Right kidney (tissue), 1 donor: Measurements from ENCODE around the gene RAB11FIP3.
"Not testable (repeated sequence)": the region's sequence is repeated elsewhere in the genome, so short reads cannot be mapped to it uniquely, and the experiment has no call there.

Experiments
- DNase-seq: peaks from one replicate; pipeline ENCODE4 v3.0.0-alpha.2; 2016

RAB11FIP3 gene

GRCh38 chr16:495127-495748, 69.8 kb downstream of the RAB11FIP3 start:
- no peak for DNase-seq

DNA sequence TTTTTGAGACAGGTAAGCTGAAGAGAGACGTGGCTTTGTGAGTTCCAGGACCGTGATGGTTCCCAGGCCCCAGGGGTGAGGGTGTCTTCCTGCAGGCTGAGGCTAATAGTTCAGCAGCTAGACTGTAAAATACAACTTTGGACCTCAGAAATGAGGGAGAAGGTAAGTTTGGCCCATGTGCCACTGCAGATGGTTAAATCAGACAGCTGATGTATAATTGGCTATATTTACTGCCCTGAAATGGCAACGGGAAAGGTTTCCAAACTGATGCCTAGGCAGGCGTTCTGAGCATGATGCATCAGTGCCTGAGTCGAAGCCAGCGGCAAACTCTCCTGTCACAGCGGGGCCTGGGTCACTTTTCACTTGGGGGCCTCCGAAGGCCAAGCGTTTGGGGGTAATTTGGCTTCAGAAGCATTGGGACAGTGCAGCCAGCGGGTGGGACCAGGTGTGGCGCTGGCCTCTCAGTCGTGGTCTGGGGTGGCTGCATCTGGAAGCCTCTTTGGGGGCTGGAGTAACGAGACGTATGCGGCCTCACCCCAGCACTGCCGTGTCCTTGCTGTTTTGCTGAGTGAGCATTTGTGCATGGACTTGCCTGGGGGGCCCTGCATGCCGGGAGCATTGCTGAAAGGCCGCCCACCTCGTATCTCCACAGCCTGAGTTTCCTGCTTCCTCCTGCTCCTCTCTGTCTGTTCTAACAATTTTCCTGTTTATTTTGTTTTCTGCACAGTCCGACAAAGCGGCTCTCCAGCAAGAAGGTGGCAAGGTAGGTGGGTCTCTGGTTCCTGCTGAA, 70.8 kb downstream of the RAB11FIP3 start:
- DNase-seq = no peak

- DNase-seq = no peak
Measured at GRCh38 chr16:497258-497657, 71.8 kb downstream of the RAB11FIP3 start.

GRCh38 chr16:499924-500323, 74.5 kb downstream of the RAB11FIP3 start:
- DNase-seq = no peak

DNA sequence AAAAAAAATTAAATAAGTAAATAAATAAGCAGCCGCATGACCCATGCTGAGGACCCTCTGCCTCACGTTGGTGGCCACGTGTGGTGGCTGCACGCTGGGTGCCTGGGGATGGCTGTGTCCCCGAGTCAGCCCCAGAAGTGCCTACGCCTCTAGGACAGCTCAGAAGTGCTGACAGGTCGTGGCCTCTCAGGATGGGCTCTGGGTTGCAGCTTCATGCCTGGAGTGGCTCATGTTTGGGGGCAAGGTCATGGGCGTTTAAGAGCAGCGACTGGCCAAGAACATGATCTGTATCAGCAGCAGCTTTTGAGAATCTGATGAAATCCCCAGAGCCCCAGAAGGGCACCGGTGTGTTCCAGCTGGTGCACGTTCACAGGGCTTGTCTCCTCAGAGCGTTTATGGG, 75.3 kb downstream of the RAB11FIP3 start:
- DNase-seq = no peak

DNA sequence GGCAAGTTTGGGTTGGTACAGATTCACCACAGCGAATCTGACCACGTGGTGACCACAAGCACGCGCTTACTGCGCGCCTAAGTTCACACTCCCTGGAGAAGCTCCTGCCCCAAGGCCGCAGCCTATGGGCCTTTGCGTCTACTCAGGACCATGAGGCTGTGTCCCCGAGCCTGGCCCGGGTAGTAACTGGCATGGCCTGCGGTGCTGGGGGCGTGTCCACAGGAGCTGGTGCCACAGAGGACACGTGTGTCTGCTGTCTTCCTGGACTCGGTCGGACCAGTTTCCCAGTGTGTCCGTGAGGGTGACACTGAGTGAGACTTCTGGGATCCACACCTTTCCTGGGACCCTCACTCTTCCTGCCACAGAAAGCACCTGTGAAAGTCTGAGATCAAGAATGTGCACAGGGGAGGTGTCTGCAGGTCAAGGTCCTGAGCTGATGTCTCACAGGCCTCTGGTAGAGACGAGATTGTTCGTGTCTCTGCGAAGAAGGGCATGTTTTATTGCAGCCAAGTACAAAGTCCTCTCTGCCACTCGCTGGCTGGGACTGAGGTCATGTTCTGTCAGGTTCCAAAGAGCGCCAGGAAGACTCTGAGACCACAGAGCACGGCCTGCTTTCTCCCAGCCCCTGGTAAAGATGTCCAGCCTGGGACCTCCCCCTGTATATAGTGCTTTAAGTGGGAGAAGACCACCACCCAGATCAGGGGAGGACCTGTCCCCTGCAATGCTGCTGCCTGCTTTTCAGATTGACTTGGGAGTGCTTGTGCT, 76.9 kb downstream of the RAB11FIP3 start:
- no peak for DNase-seq

DNA sequence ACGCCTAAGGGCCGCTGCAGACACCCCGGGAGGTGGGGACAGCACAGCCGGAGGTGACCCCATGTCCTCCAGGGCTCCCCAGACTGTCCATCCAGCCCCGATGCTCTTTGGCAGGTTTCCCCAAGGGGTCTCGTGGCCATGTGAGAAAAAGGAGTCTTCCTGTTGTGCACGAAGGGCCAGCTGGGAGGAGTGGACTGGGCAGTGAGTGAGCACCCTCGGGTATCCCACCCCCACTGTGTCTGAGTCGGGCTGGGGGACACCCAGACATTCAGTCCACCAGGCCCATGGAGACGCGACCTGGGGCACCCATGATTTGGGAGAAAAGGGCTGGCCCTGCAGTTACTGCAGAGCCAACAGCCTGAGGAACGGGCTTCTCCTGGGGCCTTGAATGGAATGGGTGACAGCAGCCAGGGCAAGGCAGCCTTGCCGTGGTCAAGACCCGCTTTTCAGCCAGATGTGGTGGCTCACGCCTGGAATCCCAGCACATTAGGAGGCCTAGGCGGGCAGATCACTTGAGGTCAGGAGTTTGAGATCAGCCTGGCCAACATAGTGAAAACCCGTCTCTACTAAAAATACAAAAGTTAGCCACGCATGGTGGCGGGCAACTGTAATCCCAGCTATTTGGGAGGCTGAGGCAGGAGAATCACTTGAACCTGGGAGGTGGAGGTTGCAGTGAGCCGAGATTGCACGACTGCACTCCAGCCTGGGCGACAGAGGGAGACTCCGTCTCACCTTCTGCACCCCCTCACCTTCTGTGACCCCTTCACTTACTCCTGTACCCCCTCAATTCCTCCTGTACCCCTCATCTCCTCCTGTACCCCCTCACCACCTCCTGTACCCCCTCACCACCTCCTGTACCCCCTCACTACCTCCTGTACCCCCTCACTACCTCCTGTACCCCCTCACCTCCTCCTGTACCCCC, 78.0 kb downstream of the RAB11FIP3 start:
- no peak for DNase-seq

- peak; percentile 38 for DNase-seq
Measured at GRCh38 chr16:505479-506245, 80.2 kb downstream of the RAB11FIP3 start.

GRCh38 chr16:506246-506546, 80.7 kb downstream of the RAB11FIP3 start:
- no peak for DNase-seq

DNA sequence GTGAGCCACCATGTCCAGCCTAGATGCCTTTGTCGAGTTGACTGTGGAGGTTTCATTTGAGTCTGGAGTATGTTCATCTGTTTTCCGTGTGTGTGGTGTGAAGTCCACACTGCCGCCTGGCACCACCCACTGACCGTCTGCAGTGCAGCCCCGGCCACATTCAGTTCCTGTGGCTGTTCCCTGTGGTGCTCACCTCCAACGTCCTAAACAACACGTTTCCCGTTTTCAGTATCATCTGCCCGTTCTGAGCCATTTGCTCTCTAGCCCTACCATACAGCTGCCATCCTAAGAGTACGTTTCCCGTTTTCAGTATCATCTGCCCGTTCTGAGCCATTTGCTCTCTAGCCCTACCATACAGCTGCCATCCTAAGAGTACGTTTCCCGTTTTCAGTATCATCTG, 82.1 kb downstream of the RAB11FIP3 start:
- DNase-seq = not testable (repeated sequence)

DNA sequence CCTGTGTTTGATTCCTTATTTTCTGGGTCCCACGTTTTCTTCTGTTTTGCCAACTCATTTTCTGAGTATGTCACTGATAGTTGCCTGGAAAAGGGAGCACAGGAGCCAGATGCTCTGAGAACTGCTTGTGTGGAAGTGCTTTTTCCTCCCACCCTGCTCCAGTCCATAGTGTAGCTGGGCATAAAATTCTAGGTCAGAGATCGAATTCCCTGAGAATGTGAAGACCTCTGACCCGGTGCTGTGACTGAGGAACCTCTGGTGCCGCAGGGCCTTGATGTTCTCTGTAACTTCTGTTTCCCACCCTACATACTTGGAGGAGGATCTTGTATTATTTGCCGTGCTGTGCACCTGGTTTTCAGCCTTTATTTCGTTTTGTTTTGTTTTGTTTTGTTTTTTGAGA, 82.5 kb downstream of the RAB11FIP3 start:
- no peak for DNase-seq

DNA sequence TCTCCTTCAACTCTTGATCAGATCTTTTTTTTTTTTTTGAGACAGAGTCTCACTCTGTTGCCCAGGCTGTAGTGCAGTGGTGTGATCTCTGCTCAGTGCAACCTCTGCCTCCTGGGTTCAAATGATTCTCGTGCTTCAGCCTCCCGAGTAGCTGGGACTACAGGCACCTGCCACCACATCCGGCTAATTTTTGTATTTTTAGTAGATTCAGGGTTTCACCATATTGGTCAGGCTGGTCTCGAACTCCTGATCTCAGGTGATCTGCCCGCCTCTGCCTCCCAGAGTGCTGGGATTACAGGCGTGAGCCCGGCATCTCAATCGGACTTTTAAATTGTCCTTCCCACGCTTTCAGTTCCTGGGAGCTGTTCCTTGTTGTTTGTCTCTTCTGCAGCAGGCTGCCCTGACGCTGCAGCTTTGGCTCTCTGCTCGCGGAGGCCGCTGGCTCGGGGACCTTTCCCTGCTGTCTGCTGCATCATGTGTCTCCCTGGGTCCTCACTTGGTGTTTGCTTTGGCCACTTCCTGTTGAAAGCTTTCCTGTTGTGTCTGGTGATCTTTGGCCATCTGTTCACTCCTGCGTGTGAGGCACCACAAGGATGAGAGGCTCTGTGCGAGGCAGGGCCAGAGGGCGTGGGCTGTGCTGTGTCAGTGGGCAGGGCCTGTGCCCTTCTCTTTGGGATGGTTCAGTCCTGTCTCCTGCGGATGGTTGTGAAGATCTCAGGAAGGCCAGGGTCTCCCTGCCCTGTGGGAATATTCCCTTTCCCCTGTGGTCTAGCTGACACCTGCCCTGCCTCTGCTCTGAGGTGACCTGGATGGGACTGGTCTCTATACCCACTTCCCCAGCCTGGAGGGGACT, 83.7 kb downstream of the RAB11FIP3 start:
- DNase-seq = no peak

GRCh38 chr16:510066-510825, 84.8 kb downstream of the RAB11FIP3 start:
- no peak for DNase-seq

DNA sequence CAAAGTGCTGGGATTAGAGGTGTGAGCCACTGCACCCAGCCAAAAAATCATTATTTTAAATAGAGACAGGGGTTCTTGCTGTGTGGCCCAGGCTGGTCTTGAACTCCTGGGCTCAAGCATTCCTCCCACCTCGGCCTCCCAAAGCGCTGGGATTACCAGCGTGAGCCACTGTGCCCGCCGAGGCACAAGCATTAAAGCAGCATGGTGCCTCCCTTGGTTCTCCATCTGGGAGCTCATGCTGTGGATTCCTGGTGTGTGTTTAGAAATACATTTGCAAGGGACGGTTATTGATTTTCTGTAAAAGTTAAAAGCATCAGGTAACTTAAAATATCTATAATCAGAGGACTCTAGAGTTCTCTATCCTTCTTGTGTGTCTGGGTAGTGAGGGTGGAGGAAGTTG, 87.4 kb downstream of the RAB11FIP3 start:
- DNase-seq = no peak

GRCh38 chr16:513950-514349, 88.5 kb downstream of the RAB11FIP3 start:
- DNase-seq = no peak

GRCh38 chr16:515175-515938, 89.9 kb downstream of the RAB11FIP3 start:
- no peak for DNase-seq

GRCh38 chr16:515939-516226, 90.4 kb downstream of the RAB11FIP3 start:
- no peak for DNase-seq

DNA sequence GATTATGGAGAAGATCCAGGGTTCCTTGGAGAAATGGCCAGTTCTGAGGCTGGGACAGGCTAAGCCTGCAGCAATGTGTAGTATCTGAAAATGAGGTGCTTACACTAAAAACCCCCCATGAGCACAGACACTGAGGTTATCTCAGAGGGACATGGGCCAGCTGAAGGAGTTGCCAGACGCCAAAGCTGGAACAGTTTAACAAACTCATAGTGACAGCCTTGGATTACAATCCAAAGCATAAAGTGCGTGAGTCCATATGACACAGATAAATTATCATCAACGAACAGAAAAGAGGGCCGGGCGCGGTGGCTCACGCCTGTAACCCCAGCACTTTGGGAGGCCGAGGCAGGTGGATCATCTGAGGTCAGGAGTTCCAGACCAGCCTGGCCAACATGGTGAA, 90.9 kb downstream of the RAB11FIP3 start:
- DNase-seq = no peak

GRCh38 chr16:518858-519257, 93.4 kb downstream of the RAB11FIP3 start:
- no peak for DNase-seq
